ENCODE data around the gene JMJD1C.

DNA sequence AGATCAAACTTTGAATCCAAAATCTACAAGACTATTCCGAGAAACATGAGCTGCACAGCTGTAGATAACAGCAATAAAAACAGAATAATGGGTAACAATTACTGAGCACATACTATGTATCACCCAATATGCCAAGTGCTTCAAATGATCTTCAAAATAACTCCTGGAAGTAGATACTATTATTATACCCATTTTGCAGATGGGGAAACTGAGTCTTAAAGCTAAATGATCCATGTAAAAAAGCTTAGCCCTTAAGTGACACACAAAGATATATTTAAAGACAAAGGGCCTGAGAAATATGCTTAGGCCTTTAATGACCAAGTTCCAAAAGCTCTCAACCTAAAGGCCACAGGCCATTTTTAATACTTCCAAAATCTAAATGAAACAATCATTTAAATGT is 37.1 kb upstream of the JMJD1C start:
- no peak for TF ChIP-seq POLR2A (IDR thresholded peaks at IDR 0.05)
- no peak for TF ChIP-seq CTCF (IDR thresholded peaks at IDR 0.05)
